Effector CD4-positive, alpha-beta T cell (primary cell): ENCODE measurements around the gene SUPT3H.

ENCODE experiments used
- DNase-seq: peaks from one replicate; pipeline ENCODE4 v3.0.0-alpha.2; 2020

SUPT3H gene

DNA sequence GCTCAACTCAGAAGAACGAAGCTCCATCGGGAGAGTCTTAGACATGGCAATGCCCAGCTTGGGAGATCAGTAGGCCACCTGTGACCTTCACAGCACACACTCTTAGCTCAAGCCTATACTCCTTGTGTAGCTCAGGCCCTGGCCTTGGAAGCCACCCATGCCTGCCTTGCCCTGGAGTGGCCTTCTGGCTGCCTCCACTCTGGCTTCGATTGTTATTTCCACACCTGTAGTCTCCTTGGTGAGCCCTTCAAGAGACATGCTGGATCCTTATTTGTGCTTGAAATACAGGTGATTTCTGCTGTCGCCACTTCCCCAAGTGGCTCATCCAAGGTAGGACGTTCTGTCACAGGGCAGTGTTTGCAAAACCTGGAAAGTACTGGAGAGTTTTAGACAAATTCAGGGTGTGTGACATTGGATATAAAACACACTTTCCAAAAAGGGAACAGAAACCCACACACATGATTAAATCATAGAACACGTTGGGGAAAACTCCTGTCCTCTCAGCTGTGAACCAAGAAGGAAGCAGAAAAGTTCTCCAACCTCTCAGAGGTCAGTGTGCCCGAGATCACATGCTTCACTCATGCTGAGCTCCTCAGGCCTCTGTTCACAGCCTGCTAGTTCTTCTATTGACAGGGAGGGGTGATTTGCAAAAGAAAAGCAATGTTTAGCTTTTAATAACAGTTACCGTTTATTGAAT, 598.5 kb downstream of the SUPT3H start:
- no peak for DNase-seq
